ENCODE results near the gene B3GNT4.

GRCh38 chr12:122162976-122163375, 40.5 kb upstream of the B3GNT4 start:
- no peak for TF ChIP-seq CTCF (IDR thresholded peaks at IDR 0.05; ENCODE audit: insufficient read depth, low read length, poor library complexity, severe bottlenecking)
- TF ChIP-seq EZH2phosphoT487 (conservative IDR thresholded peaks at IDR 0.05; ENCODE audit: low read length), result no peak
